Chondrocyte (in vitro differentiated cells): ENCODE results near the gene ARHGEF2. TPM values are rescaled to one million over a fixed set of nuclear protein-coding genes. Genes with fewer than 3 reads are reported as not detected.

Experiments
- DNase-seq: peaks from one replicate; pipeline ENCODE4 v3.0.0; 2021; ENCODE audit warnings: mixed read lengths, low spot score
- H3K27ac Mint-ChIP-seq: one replicate; pipeline ENCODE4 v1.8.0; 2021; ENCODE audit warnings: mild to moderate bottlenecking, moderate library complexity, mixed read lengths; ENCODE audit not compliant: unreplicated experiment
- H3K27me3 Mint-ChIP-seq: 2 replicates; pipeline ENCODE4 v1.8.0; 2021; ENCODE audit warnings: low read depth, mixed read lengths
- H3K36me3 Mint-ChIP-seq: 2 replicates; pipeline ENCODE4 v1.8.0; 2021; ENCODE audit warnings: low read depth, mixed read lengths
- H3K4me1 Mint-ChIP-seq: 2 replicates; pipeline ENCODE4 v1.8.0; 2021; ENCODE audit warnings: low read depth, mild to moderate bottlenecking, mixed read lengths
- H3K4me3 Mint-ChIP-seq: one replicate; pipeline ENCODE4 v1.8.0; 2021; ENCODE audit warnings: mild to moderate bottlenecking, moderate library complexity, mixed read lengths; ENCODE audit not compliant: unreplicated experiment
- H3K9me3 Mint-ChIP-seq: 2 replicates; pipeline ENCODE4 v1.8.0; 2021; ENCODE audit warnings: low read depth, mixed read lengths
- total RNA-seq: library from RNA; stranded (reverse); gene quantifications from 3 replicates; pipeline ENCODE4 v1.2.1, GENCODE V29; 2021
- TF ChIP-seq, protein P1 (sequence below): fragments of 200-600 bp; sonication (generic); IDR thresholded peaks from 2 replicates; pipeline ENCODE4 v1.5.0; 2021; ENCODE audit warnings: antibody characterized with exemption, mild to moderate bottlenecking, moderate library complexity

The ARHGEF2 gene
- total RNA-seq, 1 donor from 2014 or later, result 203 TPM

DNA sequence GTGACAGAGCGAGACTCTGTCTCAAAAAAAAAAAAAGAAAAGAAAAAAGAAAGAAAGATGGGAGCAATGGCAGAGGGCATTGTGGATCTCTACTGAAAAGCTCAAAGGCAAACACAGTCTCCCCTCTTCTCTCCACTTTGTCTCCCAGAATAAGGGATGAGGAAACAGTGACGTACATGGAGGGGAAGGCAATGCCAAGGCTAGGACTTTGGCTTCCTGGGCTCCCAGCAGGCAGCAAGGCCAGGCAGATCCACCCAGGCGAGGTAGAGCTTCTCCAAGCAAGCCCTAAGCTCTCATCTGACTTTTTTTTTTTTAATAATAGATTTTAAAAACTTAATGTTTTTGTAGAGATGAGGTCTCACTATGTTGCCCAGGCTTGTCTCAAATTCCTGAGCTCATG is 4.6 kb downstream of the ARHGEF2 start:
- Mint-ChIP-seq H3K4me1 (peaks cover 88% of the 10 kb centered on the region), H3K36me3 (peaks cover 20% of the 10 kb centered on the region), H3K4me3 (no peak overlapping the region), H3K27ac (no peak overlapping the region), H3K27me3 (no peaks in the 10 kb centered on the region), H3K9me3 (no peaks in the 10 kb centered on the region)
- TF ChIP-seq, protein P1, sequence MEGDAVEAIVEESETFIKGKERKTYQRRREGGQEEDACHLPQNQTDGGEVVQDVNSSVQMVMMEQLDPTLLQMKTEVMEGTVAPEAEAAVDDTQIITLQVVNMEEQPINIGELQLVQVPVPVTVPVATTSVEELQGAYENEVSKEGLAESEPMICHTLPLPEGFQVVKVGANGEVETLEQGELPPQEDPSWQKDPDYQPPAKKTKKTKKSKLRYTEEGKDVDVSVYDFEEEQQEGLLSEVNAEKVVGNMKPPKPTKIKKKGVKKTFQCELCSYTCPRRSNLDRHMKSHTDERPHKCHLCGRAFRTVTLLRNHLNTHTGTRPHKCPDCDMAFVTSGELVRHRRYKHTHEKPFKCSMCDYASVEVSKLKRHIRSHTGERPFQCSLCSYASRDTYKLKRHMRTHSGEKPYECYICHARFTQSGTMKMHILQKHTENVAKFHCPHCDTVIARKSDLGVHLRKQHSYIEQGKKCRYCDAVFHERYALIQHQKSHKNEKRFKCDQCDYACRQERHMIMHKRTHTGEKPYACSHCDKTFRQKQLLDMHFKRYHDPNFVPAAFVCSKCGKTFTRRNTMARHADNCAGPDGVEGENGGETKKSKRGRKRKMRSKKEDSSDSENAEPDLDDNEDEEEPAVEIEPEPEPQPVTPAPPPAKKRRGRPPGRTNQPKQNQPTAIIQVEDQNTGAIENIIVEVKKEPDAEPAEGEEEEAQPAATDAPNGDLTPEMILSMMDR, result no peak
- DNase-seq, result no peak

DNA sequence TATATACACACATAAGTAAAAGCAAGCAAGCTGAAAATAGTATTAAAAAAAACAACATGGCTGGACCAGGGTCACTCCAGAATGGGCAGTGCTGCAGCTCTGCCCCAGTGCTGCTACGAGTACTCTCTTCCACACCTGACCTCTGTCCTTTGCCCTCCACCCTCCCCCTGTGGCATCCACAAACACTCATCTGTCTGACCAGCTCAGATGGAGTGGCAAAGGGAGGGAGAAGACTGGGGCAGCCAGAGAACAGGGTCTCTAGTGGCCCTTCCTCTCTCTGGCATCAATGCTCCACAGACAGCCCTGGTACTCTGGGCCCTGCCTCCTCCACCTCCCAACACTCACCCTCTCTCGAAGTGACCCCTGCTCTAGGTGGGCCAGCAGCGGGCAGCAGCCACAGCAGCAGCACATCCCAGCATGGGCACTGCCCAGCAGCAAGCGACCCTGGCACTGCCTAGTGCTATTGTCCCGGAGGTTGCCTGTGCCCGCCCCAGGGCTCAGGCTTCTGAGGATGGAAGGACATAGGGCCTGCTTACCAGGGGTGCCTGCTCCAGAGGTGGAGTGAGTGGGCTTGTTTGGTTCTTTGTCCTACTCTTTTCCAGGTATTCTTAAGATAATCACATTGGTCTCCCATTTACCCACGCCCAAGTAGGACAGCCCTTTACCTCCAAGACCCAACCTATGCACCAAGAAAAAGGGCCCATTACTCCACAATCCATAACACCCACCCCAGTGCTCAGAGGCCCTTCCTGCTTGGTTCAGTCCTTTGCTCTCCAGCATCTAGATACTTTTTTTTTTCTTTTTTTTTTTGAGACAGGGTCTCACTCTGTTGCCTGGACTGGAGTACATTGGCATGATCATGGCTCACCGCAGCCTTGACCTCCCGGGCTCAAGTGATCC is 6.2 kb downstream of the ARHGEF2 start:
- H3K4me3 Mint-ChIP-seq, result no peak overlapping the region
- DNase-seq, result no peak
- peak overlapping the region; percentile 50 for H3K27ac Mint-ChIP-seq
- H3K9me3 Mint-ChIP-seq, result no peaks in the 10 kb centered on the region
- TF ChIP-seq, protein P1, result no peak
- no peaks in the 10 kb centered on the region for H3K27me3 Mint-ChIP-seq
- H3K4me1 Mint-ChIP-seq, result peaks cover 97% of the 10 kb centered on the region
- H3K36me3 Mint-ChIP-seq, result peaks cover 27% of the 10 kb centered on the region

DNA sequence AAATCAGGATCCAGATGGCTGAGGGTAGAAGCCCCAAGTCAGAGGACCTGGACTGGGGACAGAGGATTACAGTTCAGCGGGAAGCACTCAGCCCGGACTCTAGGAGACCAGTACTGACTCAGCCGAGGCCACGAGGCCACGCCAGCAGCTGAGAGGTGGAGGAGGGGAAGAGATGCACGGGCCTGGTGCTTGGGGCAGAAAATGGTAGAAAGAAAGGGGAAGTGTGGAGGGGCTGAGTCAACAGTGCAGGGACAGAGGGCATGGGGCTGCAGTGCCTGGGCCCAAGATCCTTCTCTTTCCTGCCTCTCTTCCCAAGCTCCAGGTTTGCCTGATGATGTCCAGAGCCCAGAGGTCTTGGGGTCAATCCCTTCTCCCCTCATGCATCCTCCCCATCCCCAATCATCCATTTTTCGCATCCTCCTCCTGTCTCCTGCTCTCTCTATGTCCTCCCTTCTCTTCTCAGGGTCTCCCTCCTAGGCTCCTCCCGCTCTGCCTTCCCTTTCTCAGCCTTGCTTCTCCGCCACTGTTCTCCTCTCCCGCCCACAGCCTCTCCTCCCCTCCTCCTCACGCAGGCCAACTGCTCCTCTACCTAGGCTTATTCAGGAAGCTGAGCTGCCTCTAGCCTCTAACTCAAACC is 7.7 kb downstream of the ARHGEF2 start:
- Mint-ChIP-seq H3K27me3 (no peaks in the 10 kb centered on the region), H3K36me3 (peaks cover 35% of the 10 kb centered on the region), H3K27ac (peak overlapping the region; percentile 76), H3K4me3 (peak overlapping the region; percentile 37), H3K4me1 (peaks cover 82% of the 10 kb centered on the region), H3K9me3 (no peaks in the 10 kb centered on the region)
- TF ChIP-seq, protein P1, result no peak
- no peak for DNase-seq

DNA sequence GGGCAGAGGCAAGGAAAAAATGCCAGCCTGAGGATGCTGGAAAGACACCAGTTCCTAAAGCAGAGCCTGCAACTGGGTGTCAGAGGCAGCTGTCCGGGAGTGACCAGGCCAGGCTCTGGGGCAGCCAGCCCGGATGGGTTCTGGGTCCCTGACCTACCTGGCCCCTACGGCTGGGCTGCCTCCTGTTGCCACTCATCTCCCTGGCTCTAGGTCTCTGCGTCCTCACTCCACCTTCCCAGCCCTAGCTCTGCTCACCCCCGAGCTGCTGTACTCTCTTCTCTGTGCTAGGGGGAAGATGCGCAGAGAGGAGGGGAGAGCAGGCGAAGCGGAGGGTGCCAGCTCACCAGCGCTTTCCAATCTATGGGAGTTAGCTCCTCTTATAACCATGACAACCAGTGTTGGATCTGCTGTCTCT is 9.0 kb downstream of the ARHGEF2 start:
- no peaks in the 10 kb centered on the region for H3K9me3 Mint-ChIP-seq
- H3K36me3 Mint-ChIP-seq, result peaks cover 39% of the 10 kb centered on the region
- H3K4me1 Mint-ChIP-seq, result peaks cover 69% of the 10 kb centered on the region
- H3K4me3 Mint-ChIP-seq, result no peak overlapping the region
- peak overlapping the region; percentile 76 for H3K27ac Mint-ChIP-seq
- TF ChIP-seq, protein P1, result no peak
- DNase-seq, result no peak
- H3K27me3 Mint-ChIP-seq, result no peaks in the 10 kb centered on the region

DNA sequence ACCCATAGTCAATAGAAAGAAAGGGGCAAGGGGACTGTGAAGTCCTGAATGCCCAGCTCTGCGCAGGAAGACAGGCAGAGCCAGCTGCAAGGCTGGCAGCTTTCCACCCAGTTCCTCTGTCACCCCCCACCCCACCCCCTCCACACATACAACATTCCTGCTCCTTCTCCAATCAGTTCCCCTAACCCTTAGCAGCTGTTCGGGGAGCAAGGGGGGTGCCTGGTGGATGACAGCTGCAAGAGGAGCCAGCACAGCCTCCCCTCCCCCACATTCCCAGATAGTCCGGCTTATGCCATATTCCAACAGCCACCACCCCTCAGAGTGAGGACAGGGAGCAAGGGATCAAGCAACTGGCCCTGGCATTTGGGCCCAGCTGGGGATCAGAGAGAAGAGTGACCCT is 9.7 kb downstream of the ARHGEF2 start:
- peaks cover 66% of the 10 kb centered on the region for H3K4me1 Mint-ChIP-seq
- TF ChIP-seq, protein P1, result no peak
- H3K27ac Mint-ChIP-seq, result peak overlapping the region; percentile 76
- H3K36me3 Mint-ChIP-seq, result peaks cover 43% of the 10 kb centered on the region
- H3K27me3 Mint-ChIP-seq, result no peaks in the 10 kb centered on the region
- DNase-seq, result no peak
- peak overlapping the region; percentile 44 for H3K4me3 Mint-ChIP-seq
- H3K9me3 Mint-ChIP-seq, result no peaks in the 10 kb centered on the region
